HG03442 (cell line): Measurements from ENCODE around the gene IGSF10.

ENCODE experiments used
- ATAC-seq: cut with Tn5 transposase; IDR thresholded peaks from one replicate; pipeline ENCODE4 v1.9.1; 2021; ENCODE audit warnings: mild to moderate bottlenecking, moderate library complexity; ENCODE audit not compliant: unreplicated experiment

The IGSF10 gene

DNA sequence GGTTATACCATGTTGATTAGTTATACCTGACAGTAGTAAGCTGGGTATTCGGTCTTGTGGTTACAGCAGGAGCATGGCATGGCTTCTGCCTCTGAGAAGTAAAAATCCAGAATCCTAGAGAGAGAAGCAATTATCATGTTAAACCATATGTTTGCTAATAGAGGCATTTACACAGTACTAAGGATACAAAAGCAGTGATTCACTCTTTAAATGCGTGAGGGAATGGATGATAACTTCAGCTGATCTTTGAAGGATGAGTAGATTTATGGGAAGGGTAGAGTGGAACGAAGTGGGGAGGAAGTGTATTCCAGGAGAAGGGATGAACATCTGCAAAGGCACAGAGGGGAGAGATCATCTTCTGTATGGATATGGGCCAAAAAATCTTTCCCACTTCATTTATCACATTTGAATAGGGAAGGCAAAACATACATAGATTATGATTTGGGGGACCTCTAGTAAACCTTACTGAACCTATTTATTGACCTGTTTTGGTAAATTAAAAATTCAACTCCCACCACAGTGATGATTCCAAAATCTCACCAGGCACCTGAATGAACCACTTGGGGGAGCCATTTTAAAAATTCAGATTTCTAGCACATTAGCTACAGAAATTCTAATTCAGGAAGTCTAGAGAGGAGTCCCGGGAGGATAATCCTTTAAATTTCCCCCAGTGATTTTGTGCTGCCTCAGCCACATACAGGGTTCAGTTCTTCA is 35.1 kb downstream of the IGSF10 start:
- peak; percentile 33 for ATAC-seq

DNA sequence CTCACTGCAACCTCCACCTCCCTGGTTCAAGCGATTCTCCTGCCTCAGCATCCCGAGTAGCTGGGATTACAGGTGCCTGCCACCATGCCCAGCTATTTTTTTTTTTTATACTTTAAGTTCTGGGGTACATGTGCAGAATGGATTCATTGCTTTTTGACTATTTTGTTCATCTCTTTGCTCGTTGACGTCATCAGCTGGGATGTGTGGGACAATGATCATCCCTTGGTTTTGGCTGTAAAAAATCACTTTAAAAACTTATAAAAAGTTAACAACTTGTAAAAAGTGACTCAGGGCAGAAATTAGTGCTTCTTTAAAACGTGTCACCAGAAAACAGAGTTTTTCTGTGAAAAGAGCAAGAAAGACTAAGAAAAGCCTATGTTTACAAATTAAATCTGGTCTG is 37.8 kb downstream of the IGSF10 start:
- no peak for ATAC-seq

DNA sequence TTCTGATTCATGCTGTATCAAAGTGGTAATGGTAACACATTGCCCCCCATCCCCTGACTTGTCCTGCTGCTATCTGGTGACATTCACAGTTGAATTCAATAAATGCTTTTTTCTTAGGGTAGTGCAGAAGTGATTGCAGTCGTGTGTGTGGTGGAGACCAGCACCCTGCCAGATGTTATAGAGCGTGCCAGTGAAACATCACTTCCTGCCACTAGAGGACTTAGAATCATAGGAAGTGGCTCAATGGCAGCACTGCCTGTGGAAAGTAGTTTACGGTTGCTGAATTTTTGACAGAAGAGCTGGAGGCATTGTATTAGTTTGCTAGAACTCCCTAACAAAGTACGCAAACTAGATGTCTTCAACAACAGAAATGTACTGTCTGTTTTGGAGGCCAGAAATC is 38.9 kb downstream of the IGSF10 start:
- ATAC-seq = no peak

DNA sequence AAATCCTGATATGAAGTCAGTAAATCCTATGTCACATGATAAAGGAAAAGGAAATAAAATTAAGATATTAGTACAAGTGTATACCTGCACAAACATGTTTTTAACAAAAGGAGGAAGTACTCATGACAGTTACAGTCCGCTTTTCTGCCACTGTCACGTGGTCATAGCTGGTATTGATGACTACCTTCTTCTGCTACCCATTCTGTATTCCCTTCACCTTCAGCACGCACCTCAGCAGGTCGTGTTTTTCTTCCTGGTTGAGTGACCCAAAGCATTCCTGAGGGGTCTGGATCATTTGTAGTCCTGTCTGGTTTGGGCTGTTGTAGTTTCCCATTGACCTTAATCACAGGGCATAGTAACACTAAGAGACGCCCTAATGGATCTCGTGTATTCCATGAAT is 41.1 kb downstream of the IGSF10 start:
- no peak for ATAC-seq

DNA sequence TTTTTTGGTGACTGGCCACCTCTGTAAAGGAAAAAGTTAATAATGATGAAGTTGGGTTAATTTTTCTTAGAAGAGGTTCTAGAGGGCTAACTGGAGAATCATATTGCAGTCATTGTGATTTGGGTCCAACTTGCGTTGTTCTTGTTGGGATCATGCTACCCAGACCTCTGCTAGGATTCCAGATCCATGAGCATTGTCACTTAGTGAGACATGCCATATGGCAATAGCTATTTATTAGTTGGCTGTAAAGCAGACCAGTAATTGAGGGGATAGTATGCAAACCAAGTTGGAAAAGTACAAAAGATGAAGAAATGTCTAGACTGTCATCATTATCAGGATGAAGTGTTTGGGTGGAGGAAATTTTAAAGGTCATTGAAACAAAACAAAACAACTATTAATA is 45.6 kb downstream of the IGSF10 start:
- no peak for ATAC-seq

DNA sequence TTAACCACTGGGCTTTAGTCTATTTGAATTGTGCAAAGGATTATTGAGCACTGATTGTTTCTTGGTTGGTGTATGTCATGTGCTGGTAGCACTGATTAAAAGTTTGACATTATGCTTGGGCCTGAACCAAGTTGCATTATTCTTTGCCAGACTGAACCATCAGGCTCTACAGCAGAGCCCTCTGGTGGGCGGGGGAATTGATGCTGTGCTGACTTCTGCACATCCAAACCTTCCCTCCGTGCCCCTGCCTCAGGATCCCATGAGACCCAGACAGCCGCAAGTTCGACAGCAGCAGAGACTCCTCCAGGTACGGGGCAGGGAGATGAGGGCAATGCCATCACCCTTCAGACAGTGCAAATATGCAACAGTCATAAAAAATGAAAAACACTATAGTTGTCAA is 47.9 kb downstream of the IGSF10 start:
- no peak for ATAC-seq
